ENCODE data around the gene SRSF11. TPM values are rescaled to one million over a fixed set of nuclear protein-coding genes. Genes with fewer than 3 reads are reported as not detected.

SRSF11 gene
- total and polyA plus RNA-seq, 2 of the 4 experiments (the other 2 are of a cell fraction) = 94.5 to 149 TPM

DNA sequence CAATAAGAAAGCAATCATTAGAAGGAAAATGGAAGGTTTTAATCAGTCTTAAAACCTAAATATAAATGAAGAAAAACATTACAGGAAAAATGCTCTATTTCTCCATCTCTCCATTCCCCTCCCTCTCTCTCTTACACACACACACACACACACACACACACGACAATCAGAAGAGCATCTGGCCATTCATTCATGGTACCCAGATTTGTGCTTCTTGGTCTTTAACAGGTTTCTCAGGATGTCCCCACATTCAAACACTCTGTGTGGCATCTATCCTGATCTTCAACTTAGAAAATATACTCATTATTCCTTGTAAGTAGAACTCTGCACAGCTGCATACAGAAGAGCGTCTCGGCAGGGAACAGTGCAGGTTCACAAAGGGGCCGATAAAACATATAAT is 16.6 kb upstream of the SRSF11 start:
- H3K4me1 ChIP-seq (ENCODE audit: control insufficient read depth, insufficient read depth, low read length) = peaks cover 1% of the 10 kb centered on the region
- peaks cover 2% of the 10 kb centered on the region; the same call in 1 of the 2 replicates for H3K9me1 ChIP-seq (ENCODE audit: insufficient read depth, low read length)
- peaks cover 7% of the 10 kb centered on the region for H3K36me3 ChIP-seq (ENCODE audit: control insufficient read depth, insufficient read depth, low read length)
- dilution Hi-C loops (cut with HindIII; ENCODE audit: low sequenced_read_pairs, unreplicated experiment) = no loop called here
- H3K14ac ChIP-seq (replicated peaks; ENCODE audit: low read depth, low read length) = no peak overlapping the region
- intact Hi-C loops (cut with micrococcal nuclease) = loop anchor here (2.0 kb wide), 1 partner anchor 14 kb away; no protein-coding TSS in a partner anchor
- H3K27ac ChIP-seq (ENCODE audit: insufficient read depth, low read length) = no peak overlapping the region
- DNase-seq (peak; percentile 6), ATAC-seq (ENCODE audit: low read depth) (no peak)
- H4K20me1 ChIP-seq (ENCODE audit: insufficient read depth, low read length) = peaks cover 6% of the 10 kb centered on the region; the same call in 1 of the 2 replicates
- ChIA-PET POLR2A (ENCODE audit: unreplicated experiment) (no interaction called here), CTCF (no interaction called here)
- peaks cover 5 to 26% of the 10 kb centered on the region in 2 experiments; a peak in 3 of 4 replicates for H3K79me1 ChIP-seq (ENCODE audit: low read depth in 1 of 2, low read length in 2 of 2)
- peak overlapping the region; percentile 89; the same call in 1 of the 2 replicates for H4K5ac ChIP-seq (ENCODE audit: low read depth, low read length)
- in situ Hi-C loops (cut with MboI; ENCODE audit: low sequenced_read_pairs) = no loop called here
- no peak overlapping the region for H2BK20ac ChIP-seq (ENCODE audit: low read depth, low read length)
- no peak overlapping the region for H3K56ac ChIP-seq (ENCODE audit: extremely low read depth, insufficient read depth, low read length)
- no peak overlapping the region for H2BK15ac ChIP-seq (ENCODE audit: low read depth, low read length)
- peak overlapping the region; percentile 88 for H3K9ac ChIP-seq (ENCODE audit: low read depth, low read length)
- no peak overlapping the region for H2AK9ac ChIP-seq (replicated peaks; ENCODE audit: low read depth, low read length, poor library complexity)
- H3K18ac ChIP-seq (ENCODE audit: low read depth, low read length) = no peak overlapping the region
- no peak overlapping the region for H3K23ac ChIP-seq (ENCODE audit: low read depth, low read length)
- H3K9me3 ChIP-seq (ENCODE audit: control insufficient read depth, insufficient read depth, low read length) = no peaks in the 10 kb centered on the region
- no peak overlapping the region for H4K91ac ChIP-seq (ENCODE audit: insufficient read depth, low read depth, low read length)
- peak overlapping the region; percentile 98 for H3K4me2 ChIP-seq (ENCODE audit: low read depth, low read length)
- no peak overlapping the region for H2BK120ac ChIP-seq (ENCODE audit: low read depth, low read length)
- peak overlapping the region; percentile 81 for H3K4me3 ChIP-seq (ENCODE audit: insufficient read depth, low read depth, low read length)
- H3K4ac ChIP-seq (ENCODE audit: low read depth, low read length) = no peak overlapping the region
- H2AFZ ChIP-seq (replicated peaks; ENCODE audit: low read length, poor library complexity) = no peak overlapping the region
- H2AK5ac ChIP-seq (ENCODE audit: low read depth, low read length) = no peak overlapping the region
- no peak overlapping the region for H2BK5ac ChIP-seq (ENCODE audit: low read depth, low read length, poor library complexity, severe bottlenecking)
- no TSS peak for BruUV-seq (replicated peaks)
- peak overlapping the region in 1 of 2 experiments; percentile 80; a peak in 2 of 4 replicates for H4K8ac ChIP-seq (ENCODE audit: low read depth in 2 of 2, low read length in 2 of 2)
- TF ChIP-seq, protein P1, sequence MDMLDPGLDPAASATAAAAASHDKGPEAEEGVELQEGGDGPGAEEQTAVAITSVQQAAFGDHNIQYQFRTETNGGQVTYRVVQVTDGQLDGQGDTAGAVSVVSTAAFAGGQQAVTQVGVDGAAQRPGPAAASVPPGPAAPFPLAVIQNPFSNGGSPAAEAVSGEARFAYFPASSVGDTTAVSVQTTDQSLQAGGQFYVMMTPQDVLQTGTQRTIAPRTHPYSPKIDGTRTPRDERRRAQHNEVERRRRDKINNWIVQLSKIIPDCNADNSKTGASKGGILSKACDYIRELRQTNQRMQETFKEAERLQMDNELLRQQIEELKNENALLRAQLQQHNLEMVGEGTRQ (IDR thresholded peaks at IDR 0.05; ENCODE audit: low read depth, low read length) = no peak
- TF ChIP-seq RAD21 (IDR thresholded peaks at IDR 0.05; ENCODE audit: low read length) (no peak), SMC3 (IDR thresholded peaks at IDR 0.05; ENCODE audit: low read depth, low read length) (no peak), CEBPB (IDR thresholded peaks at IDR 0.05; ENCODE audit: low read depth, low read length) (no peak), POLR2A (IDR thresholded peaks at IDR 0.05; ENCODE audit: low read depth, low read length) (no peak), MAFK (IDR thresholded peaks at IDR 0.05; ENCODE audit: low read depth, low read length) (no peak), RCOR1 (IDR thresholded peaks at IDR 0.05; ENCODE audit: insufficient replicate concordance, low read length) (no peak), RFX5 (IDR thresholded peaks at IDR 0.05; ENCODE audit: low read depth, low read length) (no peak), MAZ (IDR thresholded peaks at IDR 0.05; ENCODE audit: borderline replicate concordance, low read depth, low read length) (no peak), NFE2L2 (IDR thresholded peaks at IDR 0.05; ENCODE audit: low read depth, low read length) (no peak)
- TF ChIP-seq, protein P2, sequence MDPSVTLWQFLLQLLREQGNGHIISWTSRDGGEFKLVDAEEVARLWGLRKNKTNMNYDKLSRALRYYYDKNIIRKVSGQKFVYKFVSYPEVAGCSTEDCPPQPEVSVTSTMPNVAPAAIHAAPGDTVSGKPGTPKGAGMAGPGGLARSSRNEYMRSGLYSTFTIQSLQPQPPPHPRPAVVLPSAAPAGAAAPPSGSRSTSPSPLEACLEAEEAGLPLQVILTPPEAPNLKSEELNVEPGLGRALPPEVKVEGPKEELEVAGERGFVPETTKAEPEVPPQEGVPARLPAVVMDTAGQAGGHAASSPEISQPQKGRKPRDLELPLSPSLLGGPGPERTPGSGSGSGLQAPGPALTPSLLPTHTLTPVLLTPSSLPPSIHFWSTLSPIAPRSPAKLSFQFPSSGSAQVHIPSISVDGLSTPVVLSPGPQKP (IDR thresholded peaks at IDR 0.05; ENCODE audit: borderline replicate concordance, low read depth, low read length) = no peak
- H3K27me3 ChIP-seq (ENCODE audit: control insufficient read depth, insufficient read depth, low read length) = no peaks in the 10 kb centered on the region
- no CpG with 5 or more reads among the region's 4 CpGs for WGBS, 2 experiments (ENCODE audit: extremely low coverage in 2 of 2, insufficient read length in 1 of 2)
